HG02763 (cell line): Measurements from ENCODE around the gene CLIC2.
"Not testable (repeated sequence)": the region's sequence is repeated elsewhere in the genome, so short reads cannot be mapped to it uniquely, and the experiment has no call there.

Source experiments
- ATAC-seq: cut with Tn5 transposase; IDR thresholded peaks from one replicate; pipeline ENCODE4 v1.9.1; 2021; ENCODE audit warnings: mild to moderate bottlenecking, moderate library complexity; ENCODE audit not compliant: unreplicated experiment

CLIC2 gene

DNA sequence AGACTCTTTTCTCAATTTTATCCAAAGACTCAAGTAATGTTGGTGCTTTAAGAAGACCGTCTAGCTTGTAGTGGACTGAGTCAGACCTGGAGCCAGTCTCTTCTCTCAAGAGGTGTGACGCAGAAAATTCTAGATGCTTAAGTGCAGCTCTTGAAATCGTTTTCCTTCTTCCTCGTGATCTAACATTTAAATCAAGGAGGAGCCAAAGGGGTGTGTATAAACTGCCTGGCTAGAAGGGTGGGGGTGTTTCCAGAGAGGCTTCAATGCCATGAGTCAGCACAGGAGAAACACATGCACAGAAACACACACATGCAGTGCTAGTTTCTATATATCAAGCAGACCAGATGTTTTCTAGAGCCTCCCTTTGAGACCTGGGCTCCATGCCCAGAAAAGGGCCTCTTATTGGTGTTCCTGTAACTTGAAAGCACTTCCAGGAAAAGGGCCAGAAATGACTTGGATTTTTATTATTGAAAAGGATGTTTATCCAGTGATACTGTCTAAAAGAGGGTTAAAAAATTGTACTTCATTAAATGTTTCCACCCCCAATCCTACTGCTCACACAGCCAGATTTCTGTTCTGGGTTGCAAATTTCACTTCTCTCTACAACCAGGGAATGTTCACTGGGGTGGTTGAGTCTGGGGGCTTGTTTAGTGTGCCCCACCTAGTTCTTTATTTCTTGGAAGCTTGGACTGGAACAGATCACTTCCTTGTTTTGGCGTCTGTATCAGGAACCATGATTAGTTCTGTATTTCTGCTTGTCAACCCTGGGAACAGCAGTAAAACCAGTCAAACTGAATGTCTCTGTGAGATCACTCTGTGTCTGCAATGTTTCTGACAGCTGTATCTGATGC, at the start of gene CLIC2:
Gene CLIC2, minus strand, starts transcription at position 129 of the 851 bp plus-strand sequence. CDS start 187 bp downstream, outside the sequence.
- no peak for ATAC-seq

DNA sequence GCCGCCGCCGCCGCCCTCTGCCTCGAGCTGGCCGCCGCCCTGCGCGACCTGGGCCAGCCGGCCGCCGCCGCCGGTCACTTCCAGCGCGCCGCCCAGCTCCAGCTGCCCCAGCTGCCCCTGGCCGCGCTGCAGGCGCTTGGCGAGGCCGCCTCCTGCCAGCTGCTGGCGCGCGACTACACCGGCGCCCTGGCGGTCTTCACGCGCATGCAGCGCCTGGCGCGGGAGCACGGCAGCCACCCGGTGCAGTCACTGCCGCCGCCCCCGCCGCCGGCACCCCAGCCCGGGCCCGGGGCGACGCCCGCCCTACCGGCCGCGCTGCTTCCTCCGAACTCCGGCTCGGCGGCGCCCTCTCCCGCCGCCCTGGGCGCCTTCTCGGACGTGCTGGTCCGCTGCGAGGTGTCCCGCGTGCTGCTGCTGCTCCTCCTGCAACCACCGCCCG, 48.1 kb upstream of the CLIC2 start:
- ATAC-seq = peak; percentile 34

GRCh38 chrX:155381843-155382528, 47.6 kb upstream of the CLIC2 start, which contains the start of gene F8A2:
Gene F8A2, plus strand, starts transcription at chrX:155382095. Its CDS starts 20 bp downstream, at chrX:155382115.
- peak; percentile 82 for ATAC-seq

DNA sequence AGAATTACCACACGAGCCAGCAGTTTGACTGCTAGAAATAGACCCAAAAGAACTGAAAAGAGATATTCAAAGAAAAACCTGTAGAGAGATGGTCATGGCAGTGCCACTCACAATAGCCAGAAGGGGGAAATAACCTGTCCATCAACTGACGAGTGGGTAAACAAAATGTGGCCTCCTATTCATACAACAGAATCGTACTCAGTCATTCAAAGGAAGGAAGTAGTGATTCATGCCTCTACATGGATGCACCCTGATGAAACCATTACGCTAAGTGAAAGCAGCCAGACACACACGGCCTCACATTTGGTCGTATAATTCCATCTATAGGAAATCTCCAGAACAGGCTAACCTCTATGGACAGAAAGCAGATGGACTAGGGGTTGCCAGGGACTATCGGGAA, 45.4 kb upstream of the CLIC2 start:
- ATAC-seq = not testable (repeated sequence)

DNA sequence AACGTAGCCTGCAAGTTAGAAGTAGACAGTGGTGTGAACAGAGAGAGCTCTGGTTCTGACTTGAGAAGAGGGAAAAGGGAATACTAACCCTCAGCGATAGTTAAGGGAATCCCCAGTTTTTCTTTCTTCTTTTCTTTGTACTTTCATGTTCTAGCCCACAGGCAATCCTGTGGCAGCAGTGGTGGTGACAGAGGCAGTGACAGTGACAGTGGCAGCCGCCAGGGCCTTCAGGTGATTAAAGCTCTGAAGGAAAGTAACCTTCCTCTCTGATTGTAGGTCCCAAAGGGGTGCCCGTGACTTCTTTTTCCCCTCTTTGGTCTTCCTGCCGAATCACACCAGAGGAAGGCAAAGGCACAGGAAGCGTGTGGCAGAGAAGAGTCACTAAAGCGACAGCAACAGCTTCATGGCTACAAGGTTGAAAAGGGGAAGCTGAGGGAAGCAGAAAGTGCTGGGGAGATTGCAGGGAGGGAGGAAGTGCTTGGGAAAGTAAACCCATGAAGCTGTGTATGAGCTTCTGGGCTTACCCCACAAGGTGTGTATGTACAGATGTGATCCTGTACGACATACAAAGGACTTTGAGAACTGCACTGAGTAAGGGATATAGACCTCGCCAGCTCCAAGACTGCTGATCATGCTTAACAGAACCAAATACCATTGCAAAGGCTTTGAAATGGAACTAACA, 39.5 kb upstream of the CLIC2 start:
- ATAC-seq = not testable (repeated sequence)

DNA sequence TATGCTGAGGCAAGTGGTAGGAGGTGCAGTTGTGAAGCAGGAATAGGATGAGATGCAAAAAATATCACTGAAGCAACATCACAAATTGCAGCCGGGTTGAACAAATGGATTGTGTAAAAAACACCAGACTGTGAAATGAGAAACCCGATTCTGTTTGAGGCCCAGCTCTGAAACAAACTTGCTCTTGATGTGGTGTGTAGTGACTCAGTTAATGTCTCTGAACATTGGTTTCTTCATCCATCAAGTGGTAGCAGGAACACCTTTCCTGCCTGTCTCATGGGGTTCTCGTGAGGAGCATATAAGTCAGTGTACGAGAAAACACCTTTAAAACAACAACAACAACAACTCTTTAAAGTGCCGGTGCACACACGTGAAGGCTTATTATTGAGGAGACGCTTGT, 29.3 kb upstream of the CLIC2 start:
- not testable (repeated sequence) for ATAC-seq

DNA sequence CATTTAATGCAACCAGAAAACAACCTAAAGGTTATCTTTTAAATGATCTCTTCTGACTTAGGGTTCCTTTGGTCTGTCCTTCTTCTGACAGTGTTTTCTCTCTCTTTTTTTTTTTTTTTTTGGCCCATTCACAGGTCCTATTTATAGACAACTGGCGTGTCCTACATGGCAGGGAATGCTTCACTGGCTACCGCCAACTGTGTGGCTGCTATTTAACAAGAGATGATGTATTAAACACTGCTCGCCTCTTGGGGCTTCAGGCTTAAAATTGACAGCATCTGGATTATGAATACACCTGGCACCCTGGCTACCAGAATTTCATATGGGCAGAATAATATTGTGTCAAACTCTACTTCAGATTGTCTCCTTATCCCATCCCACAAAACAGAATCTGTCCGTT, 15.0 kb upstream of the CLIC2 start:
- ATAC-seq = not testable (repeated sequence)

DNA sequence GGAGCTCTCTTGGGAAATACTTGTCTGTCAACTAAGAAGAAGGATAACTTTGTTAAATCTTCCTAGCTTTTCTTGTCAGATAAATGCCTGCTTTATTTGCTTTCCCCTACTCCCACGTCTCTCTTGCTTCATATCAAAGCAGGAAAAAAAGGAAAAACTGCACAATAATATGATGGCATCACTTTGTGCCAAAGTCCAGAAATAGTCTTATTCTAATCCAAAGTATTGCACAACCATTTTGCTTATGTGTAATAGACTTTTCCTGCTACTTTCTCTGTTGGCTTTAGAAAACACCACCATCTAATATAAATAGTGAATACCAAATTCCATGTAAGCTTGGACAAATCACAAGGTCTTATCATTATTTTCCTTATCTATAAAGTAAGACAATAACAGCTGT, 11.3 kb upstream of the CLIC2 start:
- ATAC-seq = not testable (repeated sequence)

DNA sequence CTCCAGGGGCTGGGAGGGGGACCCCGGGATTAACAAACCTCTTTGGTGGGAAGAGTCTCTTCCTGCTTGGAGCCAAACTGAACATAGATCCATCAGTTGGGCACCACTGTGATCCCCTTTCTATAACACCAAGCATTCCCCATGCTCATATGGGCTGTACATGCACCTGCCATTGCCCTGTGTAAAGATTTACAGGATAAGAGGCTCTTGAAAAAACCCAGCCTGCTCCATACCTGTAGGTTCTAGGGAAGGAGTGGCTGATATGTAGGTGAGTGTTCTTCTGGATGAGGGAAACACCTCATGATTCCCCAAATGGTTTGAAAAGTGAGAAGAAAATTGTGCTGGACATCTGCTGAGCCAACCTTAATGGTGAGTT, 911 bp upstream of the CLIC2 start:
- not testable (repeated sequence) for ATAC-seq

DNA sequence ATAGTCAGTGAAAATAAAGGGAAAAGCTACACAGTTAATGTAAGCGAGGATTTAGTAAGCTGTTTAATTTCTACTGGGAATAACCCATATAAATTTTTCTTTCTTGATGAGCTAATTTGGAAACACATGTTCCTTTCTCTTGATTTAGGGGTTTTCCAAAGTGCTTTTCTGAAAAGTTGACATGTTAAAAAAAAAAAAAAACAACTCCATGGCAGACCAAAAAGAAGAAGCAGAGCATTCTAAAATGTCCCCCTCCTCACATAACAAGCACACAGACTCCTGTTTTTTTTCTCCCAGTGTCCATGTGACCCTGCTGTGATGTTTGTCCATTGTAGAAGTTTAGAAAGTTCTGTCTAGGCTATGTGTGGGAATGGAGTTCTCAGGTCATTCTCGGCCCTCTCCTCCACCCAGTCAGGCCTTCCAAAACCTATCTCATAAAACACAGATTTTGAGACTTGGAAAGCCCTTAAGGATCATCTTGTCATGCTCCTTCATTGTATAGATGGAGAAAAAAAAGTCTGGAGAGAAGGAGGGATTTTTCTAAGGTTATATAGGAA, 792 bp downstream of the CLIC2 start:
- no peak for ATAC-seq

GRCh38 chrX:155330992-155331391, 3.4 kb downstream of the CLIC2 start:
- no peak for ATAC-seq

GRCh38 chrX:155329293-155329692, 5.1 kb downstream of the CLIC2 start:
- no peak for ATAC-seq

- ATAC-seq = no peak
Observed at GRCh38 chrX:155326610-155327009, 7.8 kb downstream of the CLIC2 start.

- ATAC-seq = no peak
Observed at GRCh38 chrX:155314260-155314659, 20.2 kb downstream of the CLIC2 start.

GRCh38 chrX:155313766-155314165, 20.6 kb downstream of the CLIC2 start:
- ATAC-seq = no peak

DNA sequence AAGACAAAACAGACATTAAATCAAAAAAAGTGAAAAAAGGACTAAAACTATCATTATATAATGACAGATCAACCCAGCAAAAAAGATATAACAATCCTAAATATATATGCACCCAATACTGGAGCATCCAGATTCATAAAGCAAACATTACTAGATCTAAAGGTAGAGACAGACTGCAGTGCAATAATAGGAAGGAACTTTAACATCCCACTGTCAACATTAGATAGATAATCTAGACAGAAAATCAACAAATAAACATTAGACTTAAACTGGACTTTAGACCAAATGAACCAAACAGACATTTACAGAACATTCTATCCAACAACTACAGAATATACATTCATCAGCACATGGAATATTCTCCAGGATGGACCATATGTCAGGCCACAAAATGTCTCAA, 40.6 kb downstream of the CLIC2 start:
- ATAC-seq = no peak

DNA sequence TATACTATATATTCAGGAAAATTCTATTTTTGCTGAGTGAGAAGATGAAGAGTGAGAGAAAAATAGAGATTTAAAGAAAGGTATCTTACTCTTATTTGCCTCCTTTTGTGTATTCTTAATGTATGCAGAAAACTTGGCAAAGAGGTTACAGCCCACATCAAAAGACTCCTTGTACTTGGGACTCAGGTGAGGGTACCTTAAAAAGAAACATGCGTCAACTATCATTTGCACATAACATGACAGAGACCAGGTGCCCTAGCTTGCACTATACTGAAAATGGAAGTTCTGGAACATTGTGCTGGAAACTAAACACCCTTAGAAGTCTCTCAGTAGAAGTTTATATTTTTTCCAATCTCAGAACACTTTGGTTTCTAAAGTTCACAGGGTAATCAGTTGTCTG, 54.5 kb downstream of the CLIC2 start:
- no peak for ATAC-seq

DNA sequence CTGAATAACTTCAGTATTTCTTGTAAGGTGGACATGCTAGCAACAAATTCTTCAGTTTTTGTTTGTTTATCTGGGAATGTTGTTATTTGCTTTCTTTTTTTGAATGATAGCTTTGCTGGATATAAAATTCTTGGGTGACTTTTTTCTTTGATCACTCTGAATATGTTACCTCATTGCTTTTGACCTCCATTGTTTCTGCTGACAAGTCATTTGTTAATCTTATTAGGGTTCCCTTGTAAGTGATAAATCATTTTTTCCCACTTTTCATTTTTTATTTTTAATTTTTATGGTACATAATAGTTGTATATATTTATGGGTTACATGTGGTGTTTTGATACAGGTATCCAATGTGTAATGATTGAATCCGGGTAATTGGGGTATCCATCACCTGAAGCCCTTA, 63.4 kb downstream of the CLIC2 start:
- no peak for ATAC-seq

- ATAC-seq = not testable (repeated sequence)
Observed at GRCh38 chrX:155267995-155268394, 66.4 kb downstream of the CLIC2 start.

- ATAC-seq = no peak
Observed at GRCh38 chrX:155266439-155266838, 68.0 kb downstream of the CLIC2 start.
